TTC549 (cell line): ENCODE measurements around the gene YLPM1.

ENCODE experiments used
- FAIRE-seq: peaks from 2 replicates; lab custom pipeline; 2012; peaks lifted over from hg19 to GRCh38; lab: Jason Lieb, UNC

Gene YLPM1

DNA sequence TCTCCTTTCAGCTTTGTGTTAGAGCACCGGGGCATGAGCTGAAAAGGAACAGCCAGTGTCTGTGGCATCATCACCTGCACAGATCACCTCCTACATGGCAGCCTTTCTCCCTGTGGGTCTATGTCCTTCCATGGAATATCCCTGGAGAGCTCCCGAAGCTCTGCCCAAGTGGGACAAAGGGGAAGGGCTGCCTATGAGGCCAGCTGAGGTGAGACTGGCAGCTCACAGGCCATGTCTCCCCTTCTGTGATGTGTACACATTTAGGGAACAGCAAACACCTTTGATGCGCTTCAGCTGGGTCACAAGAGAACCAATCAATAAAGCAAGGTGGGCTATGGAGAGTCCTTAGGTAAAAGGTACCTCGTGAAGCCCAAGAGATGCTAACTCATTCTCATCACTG lies 108.7 kb downstream of the YLPM1 start:
- no peak for FAIRE-seq

DNA sequence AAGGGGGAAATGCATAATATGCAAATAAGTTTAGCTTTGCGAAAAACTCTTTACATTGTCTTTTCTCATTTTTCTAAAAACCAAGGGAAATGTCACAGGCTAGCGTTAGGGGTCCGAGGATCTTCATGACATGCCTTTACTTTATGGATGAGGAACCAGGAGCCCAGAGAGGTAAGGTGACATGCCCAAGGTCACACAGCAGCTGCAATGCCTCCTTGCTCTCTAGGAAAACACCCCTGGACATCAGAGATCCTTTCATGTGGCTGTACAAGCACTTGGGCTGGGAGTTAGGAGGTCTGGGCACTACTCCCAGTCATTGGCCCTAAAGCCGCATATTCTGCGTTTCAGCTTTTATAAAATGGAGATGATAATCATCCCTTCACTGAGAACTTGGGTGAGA lies 112.1 kb downstream of the YLPM1 start:
- FAIRE-seq, result no peak

GRCh38 chr14:74875941-74876913 lies 113.1 kb downstream of the YLPM1 start, which contains the start of gene PROX2:
Gene PROX2, minus strand, starts transcription at chr14:74876145. Its CDS starts 12,311 bp downstream, at chr14:74863834.
- no peak for FAIRE-seq

DNA sequence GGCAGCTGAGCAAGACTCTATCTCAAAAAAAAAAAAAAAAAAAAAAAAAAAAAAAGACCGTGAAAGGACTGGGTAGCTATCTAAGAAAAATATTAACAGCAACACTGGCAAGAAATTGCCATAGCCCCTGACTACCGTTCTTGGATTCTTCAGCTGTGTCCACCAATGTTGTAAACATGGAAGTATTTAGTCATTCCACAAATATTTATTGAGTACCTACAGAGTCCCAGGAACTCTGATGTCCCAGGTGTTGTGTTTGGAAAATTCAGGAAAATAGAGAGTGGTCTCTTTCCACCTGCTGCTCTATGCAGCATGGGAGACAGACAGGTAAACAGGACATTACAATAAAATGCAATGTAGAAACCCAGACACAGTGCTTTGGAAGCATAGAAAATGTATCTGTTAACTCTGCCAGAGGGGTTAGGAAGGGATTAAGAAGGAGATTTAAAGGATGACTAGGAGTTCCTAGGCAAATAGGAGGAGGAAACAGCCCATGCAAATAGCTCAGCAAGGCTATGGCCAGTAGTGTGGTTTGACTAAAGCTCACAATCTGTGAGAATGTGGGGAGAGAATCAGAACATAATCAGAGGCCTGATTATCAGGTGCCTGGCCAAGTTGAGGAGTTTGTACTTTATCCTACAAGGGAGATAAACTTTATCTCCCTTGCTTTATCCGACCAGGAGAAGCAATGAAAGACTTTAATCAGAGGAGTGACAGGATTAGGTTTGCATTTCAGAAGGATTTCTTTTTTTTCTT lies 116.5 kb downstream of the YLPM1 start:
- no peak for FAIRE-seq

DNA sequence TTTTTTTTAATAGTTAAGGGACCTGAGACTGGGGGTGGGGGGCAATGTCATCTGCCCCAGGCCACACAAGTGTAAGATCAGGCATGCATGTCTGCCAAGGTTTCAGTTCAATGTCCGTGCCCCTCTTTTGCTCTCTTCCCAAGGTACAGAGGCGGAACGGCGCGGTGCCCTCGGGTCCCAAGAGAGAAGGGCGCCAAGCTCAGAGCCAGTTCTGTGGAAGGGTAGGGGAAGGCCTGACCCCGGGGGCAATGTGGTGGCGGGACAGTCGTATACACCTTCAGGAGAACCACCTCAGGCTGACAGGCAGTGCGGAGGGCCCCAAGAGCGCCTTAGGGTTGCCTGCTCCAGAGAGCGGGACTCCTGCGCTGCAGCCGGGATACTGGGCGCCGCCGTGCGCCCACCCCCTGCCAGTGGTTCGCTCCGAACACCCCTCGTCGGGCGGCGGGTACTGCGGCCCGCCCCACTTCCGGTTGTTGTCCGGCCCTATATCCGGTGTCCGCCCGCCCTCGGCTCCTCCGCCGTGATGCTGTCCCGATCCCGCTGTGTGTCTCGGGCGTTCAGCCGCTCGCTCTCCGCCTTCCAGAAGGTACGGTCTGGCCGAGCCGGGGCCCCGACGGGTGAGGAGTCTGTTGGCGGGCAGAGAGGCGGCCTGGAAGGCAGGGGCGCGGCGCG lies 118.5 kb downstream of the YLPM1 start, which contains the start of gene DLST:
DLST (plus strand) TSS at position 486 of the 672 bp plus-strand sequence; CDS start at position 524, 38 bp downstream.
- FAIRE-seq, result no peak

DNA sequence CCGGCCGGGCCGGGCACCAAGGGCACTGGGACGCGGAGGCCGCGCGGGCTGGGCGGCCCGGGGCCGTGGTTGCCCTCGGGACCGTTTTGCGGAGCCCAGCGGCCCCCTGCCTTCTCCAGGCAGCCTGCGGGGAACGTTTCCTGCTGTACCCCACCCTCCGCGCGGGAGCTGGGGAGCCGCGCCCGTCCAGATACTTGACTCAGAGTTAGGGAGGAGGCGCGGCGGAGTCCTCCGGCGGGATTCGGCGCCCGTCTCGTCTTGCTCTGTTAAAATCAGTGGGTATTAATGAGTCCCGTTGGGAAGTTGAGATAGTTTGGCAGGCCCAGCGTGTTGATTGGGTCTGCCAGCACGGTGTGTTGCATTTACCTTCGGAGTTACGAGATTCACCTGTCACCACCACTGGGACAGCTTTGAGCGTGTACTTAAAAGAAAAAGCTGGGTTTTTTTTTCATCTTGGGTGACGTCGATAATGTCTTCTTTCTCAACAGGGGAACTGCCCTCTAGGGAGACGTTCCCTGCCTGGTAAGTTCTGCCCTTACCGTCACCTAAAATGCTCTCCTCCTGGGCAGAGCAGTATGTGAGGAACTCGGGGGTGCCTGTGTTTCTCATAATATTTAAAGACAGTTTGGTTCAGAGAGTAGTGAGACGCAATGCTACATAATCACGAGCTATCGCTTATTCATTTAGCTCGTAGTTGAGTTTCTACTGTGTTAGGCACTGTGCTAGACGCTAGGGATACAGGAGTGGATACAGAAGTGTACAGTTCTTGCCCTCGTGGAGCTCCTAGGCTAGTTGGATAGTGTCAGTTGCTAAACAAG lies 119.2 kb downstream of the YLPM1 start:
- no peak for FAIRE-seq
